Measurements from ENCODE around the gene WWOX. TPM values are rescaled to one million over a fixed set of nuclear protein-coding genes. Genes with fewer than 3 reads are reported as not detected.

The WWOX gene
- total RNA-seq, 1 donor from 2014 or later: 19.2 TPM

DNA sequence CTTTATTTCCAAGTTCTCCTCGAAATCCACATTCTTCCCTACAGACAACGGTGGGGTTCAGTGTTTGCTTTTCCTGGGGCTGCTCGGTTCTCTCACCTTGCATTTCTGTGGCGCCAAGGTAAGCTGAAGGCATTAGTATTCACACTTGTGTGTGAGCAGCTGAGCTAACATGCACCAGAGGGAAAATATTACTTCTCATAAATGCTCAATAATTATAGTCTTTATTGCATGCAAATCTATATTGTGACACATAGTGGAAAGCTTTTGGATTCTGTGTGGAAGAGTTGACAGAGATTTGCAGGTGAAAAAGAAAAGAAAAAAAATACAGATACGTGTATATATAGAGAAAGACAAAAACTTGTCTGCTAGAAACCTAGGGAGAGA lies 1089.3 kb downstream of the WWOX start:
- no peak for ATAC-seq
- Histone ChIP-seq H3K27me3 (ENCODE audit: low read depth) (no peaks in the 10 kb centered on the region), H3K4me1 (no peaks in the 10 kb centered on the region), H3K9me3 (no peaks in the 10 kb centered on the region), H3K4me3 (no peak overlapping the region), H3K36me3 (no peaks in the 10 kb centered on the region), H3K27ac (no peak overlapping the region)
- TF ChIP-seq, protein P1, sequence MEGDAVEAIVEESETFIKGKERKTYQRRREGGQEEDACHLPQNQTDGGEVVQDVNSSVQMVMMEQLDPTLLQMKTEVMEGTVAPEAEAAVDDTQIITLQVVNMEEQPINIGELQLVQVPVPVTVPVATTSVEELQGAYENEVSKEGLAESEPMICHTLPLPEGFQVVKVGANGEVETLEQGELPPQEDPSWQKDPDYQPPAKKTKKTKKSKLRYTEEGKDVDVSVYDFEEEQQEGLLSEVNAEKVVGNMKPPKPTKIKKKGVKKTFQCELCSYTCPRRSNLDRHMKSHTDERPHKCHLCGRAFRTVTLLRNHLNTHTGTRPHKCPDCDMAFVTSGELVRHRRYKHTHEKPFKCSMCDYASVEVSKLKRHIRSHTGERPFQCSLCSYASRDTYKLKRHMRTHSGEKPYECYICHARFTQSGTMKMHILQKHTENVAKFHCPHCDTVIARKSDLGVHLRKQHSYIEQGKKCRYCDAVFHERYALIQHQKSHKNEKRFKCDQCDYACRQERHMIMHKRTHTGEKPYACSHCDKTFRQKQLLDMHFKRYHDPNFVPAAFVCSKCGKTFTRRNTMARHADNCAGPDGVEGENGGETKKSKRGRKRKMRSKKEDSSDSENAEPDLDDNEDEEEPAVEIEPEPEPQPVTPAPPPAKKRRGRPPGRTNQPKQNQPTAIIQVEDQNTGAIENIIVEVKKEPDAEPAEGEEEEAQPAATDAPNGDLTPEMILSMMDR (IDR thresholded peaks at IDR 0.05): no peak
- DNase-seq: no peak
- intact Hi-C loops (cut with DNase I): no loop called here

DNA sequence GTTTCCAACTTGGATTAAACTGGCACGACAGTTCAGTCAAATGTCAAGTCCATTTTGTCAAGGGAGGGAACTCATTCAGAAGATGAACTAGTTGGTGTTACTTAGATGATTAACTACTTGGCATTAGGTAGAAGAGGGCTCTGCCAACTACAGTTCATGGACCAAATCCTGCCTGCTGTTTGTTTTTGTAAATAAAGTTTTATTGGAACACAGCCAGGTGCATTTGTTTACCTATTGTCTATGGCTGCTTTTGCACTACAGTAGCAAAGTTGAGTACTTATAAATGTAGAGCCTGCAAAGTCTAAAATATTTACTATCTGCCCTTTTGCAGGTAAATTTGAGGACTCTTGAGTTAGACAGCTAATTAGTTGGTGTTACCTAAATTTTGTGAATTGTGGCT lies 1091.1 kb downstream of the WWOX start:
- DNase-seq (no peak), ATAC-seq (no peak)
- Histone ChIP-seq H3K4me3 (no peak overlapping the region), H3K9me3 (no peaks in the 10 kb centered on the region), H3K27ac (no peak overlapping the region), H3K27me3 (ENCODE audit: low read depth) (no peaks in the 10 kb centered on the region), H3K4me1 (no peaks in the 10 kb centered on the region), H3K36me3 (no peaks in the 10 kb centered on the region)
- intact Hi-C loops (cut with DNase I): no loop called here
- TF ChIP-seq, protein P1 (IDR thresholded peaks at IDR 0.05): no peak

DNA sequence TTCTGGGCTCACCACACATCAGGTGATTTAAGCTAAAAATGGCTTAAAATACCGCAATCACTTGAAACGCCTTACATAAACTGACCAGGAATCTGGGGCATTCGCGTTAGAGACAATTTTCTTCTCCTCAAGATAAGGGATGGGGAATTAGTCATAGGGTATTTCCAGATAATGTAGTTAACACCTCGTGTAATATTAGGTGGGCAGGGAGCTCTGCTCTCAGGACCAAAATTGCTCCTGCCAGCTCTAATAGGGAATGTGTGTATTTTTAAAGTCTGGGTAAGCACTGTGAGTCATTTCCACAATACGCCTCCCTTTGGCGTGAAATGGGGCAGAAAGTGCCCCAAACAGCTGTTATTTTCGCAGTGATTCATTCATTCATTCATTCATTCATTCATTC lies 1092.5 kb downstream of the WWOX start:
- TF ChIP-seq, protein P1 (IDR thresholded peaks at IDR 0.05): no peak
- intact Hi-C loops (cut with DNase I): no loop called here

DNA sequence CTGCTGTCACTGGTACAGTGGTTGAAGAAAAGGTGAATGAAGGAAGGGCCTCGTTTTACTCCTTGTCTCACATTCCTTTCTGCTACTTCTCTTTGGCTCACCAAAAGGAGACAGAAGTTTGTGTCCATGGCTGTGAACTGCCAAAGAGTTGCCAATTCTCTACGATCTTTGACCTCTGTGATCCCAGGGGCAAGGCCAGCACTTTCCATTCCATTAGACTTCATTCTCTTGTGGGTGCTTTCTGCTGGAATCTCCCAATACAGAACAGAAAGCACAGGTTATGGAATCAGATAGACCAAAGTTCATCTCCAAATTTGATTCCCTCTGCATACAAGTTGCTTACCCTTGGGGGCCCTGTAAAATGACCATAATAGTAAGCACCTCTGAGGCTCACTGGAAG lies 1093.5 kb downstream of the WWOX start:
- H3K27ac ChIP-seq: no peak overlapping the region
- ATAC-seq (no peak), DNase-seq (no peak)
- H3K4me1 ChIP-seq: no peaks in the 10 kb centered on the region
- TF ChIP-seq, protein P1 (IDR thresholded peaks at IDR 0.05): no peak
- H3K4me3 ChIP-seq: no peak overlapping the region
- no peaks in the 10 kb centered on the region for H3K27me3 ChIP-seq (ENCODE audit: low read depth)
- intact Hi-C loops (cut with DNase I): no loop called here
- H3K36me3 ChIP-seq: no peaks in the 10 kb centered on the region
- no peaks in the 10 kb centered on the region for H3K9me3 ChIP-seq

More for the DNA sequence above, 1092.5 kb downstream of the WWOX start:
- DNase-seq (no peak), ATAC-seq (no peak)
- no peaks in the 10 kb centered on the region for H3K36me3 ChIP-seq
- no peaks in the 10 kb centered on the region for H3K4me1 ChIP-seq
- H3K4me3 ChIP-seq: no peak overlapping the region
- H3K9me3 ChIP-seq: no peaks in the 10 kb centered on the region
- no peak overlapping the region for H3K27ac ChIP-seq
- no peaks in the 10 kb centered on the region for H3K27me3 ChIP-seq (ENCODE audit: low read depth)

DNA sequence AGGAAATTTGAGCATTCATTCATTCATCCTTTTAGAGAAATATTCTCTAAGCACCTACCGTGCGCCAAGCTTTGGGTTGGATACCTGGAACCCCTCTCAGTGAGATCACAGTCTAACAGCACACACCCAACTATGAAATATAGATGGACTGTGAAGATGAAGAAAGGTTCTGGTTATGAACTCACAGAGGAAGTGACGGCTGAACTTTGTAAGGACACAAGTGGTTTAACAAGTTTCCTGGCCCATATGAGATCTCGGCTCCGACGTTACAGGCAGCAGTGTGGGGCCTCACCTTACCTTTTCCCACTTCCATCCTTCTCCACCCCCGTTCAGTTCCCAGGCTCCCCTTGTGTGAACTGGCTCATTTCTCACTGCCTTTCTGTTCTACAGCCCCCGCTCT lies 1094.8 kb downstream of the WWOX start:
- H3K27me3 ChIP-seq (ENCODE audit: low read depth): no peaks in the 10 kb centered on the region
- intact Hi-C loops (cut with DNase I): no loop called here
- no peak overlapping the region for H3K27ac ChIP-seq

More for the DNA sequence above, 1094.8 kb downstream of the WWOX start:
- Histone ChIP-seq H3K9me3 (no peaks in the 10 kb centered on the region), H3K36me3 (no peaks in the 10 kb centered on the region), H3K4me3 (no peak overlapping the region), H3K4me1 (no peaks in the 10 kb centered on the region)
- TF ChIP-seq, protein P1 (IDR thresholded peaks at IDR 0.05): no peak
- no peak for ATAC-seq
- no peak for DNase-seq

All from lower lobe of right lung (tissue), 2 donors.